ENCODE measurements around the gene FUNDC1.

FUNDC1 gene

GRCh38 chrX:44474410-44474809, 68.2 kb downstream of the FUNDC1 start:
- DNase-seq = no peak
